Activated T-cell treated with anti-CD3 and anti-CD28 coated beads, Interleukin-2, amount 50 U/mL, for 72 hours (primary cell): ENCODE data around the gene SEMG2. TPM values are rescaled to one million over a fixed set of nuclear protein-coding genes. Genes with fewer than 3 reads are reported as not detected.

Experiments used
- ATAC-seq, 2 donors: fragments of 150-1000 bp; cut with Tn5 transposase; replicated peaks in 1 of 2; 2 replicates each; pipeline ENCODE4 v1.10.0; 2021; ENCODE audit warnings: moderate library complexity in 2 of 2, mild to moderate bottlenecking in 1 of 2
- DNase-seq, 2 donors: peaks; one replicate each; pipeline ENCODE4 v3.0.0; 2021 to 2022; ENCODE audit warnings: mixed read lengths in 1 of 2
- H3K27ac Mint-ChIP-seq: one replicate; pipeline ENCODE4 v1.8.0; 2022; ENCODE audit warnings: mild to moderate bottlenecking, moderate library complexity, mixed read lengths
- H3K27me3 Mint-ChIP-seq: one replicate; pipeline ENCODE4 v1.8.0; 2022; ENCODE audit warnings: low read depth, mixed read lengths
- H3K36me3 Mint-ChIP-seq, 2 donors: one replicate each; pipeline ENCODE4 v1.8.0; 2022; ENCODE audit warnings: mixed read lengths in 2 of 2, mild to moderate bottlenecking in 1 of 2; ENCODE audit not compliant: insufficient read depth in 2 of 2
- H3K4me1 Mint-ChIP-seq: one replicate; pipeline ENCODE4 v1.8.0; 2022; ENCODE audit warnings: low read depth, mixed read lengths
- H3K4me3 Mint-ChIP-seq, 2 donors: one replicate each; pipeline ENCODE4 v1.8.0; 2022; ENCODE audit warnings: mild to moderate bottlenecking in 2 of 2, mixed read lengths in 2 of 2, moderate library complexity in 2 of 2
- H3K9me3 Mint-ChIP-seq, 2 donors: one replicate each; pipeline ENCODE4 v1.8.0; 2022; ENCODE audit warnings: mixed read lengths in 2 of 2
- total RNA-seq, 2 donors: library from RNA; stranded (reverse); gene quantifications; one replicate each; pipeline ENCODE4 v1.2.3, GENCODE V29; 2022

Gene SEMG2
- total RNA-seq, 2 donors from 2014 or later: not detected

DNA sequence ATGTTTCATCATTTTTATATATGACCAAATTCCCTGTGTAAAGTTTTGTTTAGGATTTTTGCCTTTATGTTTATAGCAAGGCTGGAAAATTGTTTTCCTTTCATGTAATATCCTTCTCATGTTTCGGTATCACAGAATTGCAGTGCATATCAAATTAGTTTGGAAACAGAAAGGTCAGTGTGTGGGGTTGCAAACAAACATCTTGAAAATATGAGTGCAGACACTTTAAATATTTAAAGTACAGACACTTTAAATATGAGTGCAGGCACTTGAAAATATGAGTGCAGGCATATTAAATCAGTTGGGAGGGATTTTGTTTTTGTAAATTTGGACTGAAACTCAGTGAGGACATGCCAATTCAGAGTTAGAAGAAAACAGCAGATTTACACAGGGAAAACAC lies 26.7 kb downstream of the SEMG2 start:
- H3K36me3 Mint-ChIP-seq: no peaks in the 10 kb centered on the region
- no peak for DNase-seq
- no peak for ATAC-seq
- H3K9me3 Mint-ChIP-seq: no peaks in the 10 kb centered on the region
- H3K27me3 Mint-ChIP-seq: peaks cover 64% of the 10 kb centered on the region
- H3K27ac Mint-ChIP-seq: no peak overlapping the region
- no peak overlapping the region for H3K4me3 Mint-ChIP-seq
- H3K4me1 Mint-ChIP-seq: no peaks in the 10 kb centered on the region

GRCh38 chr20:45248609-45249008 lies 27.4 kb downstream of the SEMG2 start:
- no peak for DNase-seq
- no peak for ATAC-seq
- H3K36me3 Mint-ChIP-seq: no peaks in the 10 kb centered on the region
- no peaks in the 10 kb centered on the region for H3K9me3 Mint-ChIP-seq
- H3K4me3 Mint-ChIP-seq: no peak overlapping the region
- no peak overlapping the region for H3K27ac Mint-ChIP-seq
- H3K27me3 Mint-ChIP-seq: peaks cover 62% of the 10 kb centered on the region
- H3K4me1 Mint-ChIP-seq: no peaks in the 10 kb centered on the region

DNA sequence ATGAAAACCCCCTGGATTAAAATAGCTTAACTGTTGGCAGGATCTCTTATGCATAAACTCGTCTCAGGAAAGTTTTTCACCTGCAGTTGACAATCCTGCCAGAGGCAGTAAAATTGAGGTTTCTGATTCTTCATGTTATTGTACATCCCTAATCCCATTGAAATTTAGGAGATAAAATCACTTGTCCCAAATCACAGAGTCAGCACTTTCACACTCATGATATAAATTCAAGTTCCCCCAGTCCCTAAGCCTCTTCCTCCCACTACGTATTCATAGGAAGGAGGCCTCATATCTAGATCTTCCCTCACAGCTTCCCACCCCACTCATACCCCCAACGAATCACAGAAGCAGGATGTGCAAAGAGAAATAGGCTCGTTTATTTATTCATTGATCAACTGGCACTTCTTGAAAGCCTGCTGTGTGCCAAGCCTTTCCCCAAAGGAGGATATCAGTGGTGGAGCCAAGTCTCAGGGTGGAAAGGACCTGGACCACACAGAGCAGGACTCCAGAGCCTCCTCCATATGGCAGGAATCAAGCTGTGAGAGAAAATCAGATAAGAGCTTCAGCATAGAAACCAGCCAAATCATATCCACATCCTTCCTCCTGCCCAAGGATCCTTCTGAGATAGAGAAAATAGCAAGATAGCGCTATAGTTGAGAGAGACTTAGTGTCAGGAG lies 30.8 kb downstream of the SEMG2 start:
- Mint-ChIP-seq H3K9me3 (no peaks in the 10 kb centered on the region), H3K27me3 (peaks cover 46% of the 10 kb centered on the region), H3K36me3 (no peaks in the 10 kb centered on the region), H3K4me1 (no peaks in the 10 kb centered on the region), H3K27ac (no peak overlapping the region), H3K4me3 (no peak overlapping the region)
- ATAC-seq: no peak
- DNase-seq: no peak

DNA sequence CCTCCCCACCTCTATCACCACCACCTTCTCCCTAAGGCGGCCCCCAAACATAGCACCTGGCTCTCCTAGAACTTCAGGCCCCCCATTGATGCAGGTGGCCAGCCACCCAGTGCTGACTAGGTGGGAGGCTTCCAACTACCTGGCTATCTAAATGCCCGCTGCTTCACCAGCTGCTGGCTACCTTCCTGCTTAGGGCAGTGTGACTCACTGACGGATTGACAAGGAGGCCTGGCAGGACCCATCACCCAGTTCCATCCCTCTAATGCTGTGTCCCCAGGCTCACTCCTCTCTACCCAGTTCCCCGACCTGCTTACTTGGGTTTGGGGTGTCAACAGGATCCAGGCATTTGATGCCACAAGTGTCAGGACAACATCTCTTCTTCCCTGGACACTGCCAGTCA lies 32.1 kb downstream of the SEMG2 start:
- Mint-ChIP-seq H3K27me3 (peaks cover 36% of the 10 kb centered on the region), H3K4me3 (no peak overlapping the region), H3K9me3 (no peaks in the 10 kb centered on the region), H3K4me1 (no peaks in the 10 kb centered on the region), H3K27ac (no peak overlapping the region), H3K36me3 (no peaks in the 10 kb centered on the region)
- DNase-seq (no peak), ATAC-seq (no peak)

GRCh38 chr20:45254383-45255262 lies 33.5 kb downstream of the SEMG2 start, which contains the start of gene SLPI:
TSS of gene SLPI (minus strand) at chr20:45254564. CDS start at chr20:45254543, 21 bp downstream.
- no peaks in the 10 kb centered on the region for H3K36me3 Mint-ChIP-seq
- no peak within 1 kb of the TSS for H3K27ac Mint-ChIP-seq
- H3K4me3 Mint-ChIP-seq: no peak within 1 kb of the TSS
- no peaks in the 10 kb centered on the region for H3K9me3 Mint-ChIP-seq
- DNase-seq: no peak
- peaks cover 30% of the 10 kb centered on the region for H3K27me3 Mint-ChIP-seq
- no peaks in the 10 kb centered on the region for H3K4me1 Mint-ChIP-seq
- peak in 1 of 2 donors; percentile 42 for ATAC-seq

DNA sequence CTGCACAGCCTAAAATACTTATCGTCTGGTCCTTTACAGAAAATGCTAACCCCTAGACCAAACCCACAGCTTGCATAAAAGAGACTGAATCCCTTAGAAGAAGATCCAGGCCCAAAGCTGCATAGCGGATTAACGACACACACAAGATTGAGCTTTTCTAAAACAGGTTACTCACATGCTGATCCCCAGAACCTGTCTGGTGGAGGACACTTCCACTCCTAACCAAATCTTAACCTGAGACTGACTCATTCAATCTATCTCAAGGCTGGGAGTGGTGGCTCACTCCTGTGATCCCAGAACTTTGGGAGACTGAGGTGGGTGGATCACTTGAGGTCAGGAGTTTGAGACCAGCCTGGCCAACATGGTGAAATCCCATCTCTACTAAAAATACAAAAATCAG lies 36.0 kb downstream of the SEMG2 start:
- H3K27ac Mint-ChIP-seq: no peak overlapping the region
- H3K27me3 Mint-ChIP-seq: peaks cover 33% of the 10 kb centered on the region
- no peaks in the 10 kb centered on the region for H3K9me3 Mint-ChIP-seq
- H3K4me3 Mint-ChIP-seq: no peak overlapping the region
- ATAC-seq (no peak), DNase-seq (no peak)
- H3K4me1 Mint-ChIP-seq: no peaks in the 10 kb centered on the region
- no peaks in the 10 kb centered on the region for H3K36me3 Mint-ChIP-seq

- Mint-ChIP-seq H3K27me3 (peaks cover 34% of the 10 kb centered on the region), H3K4me1 (no peaks in the 10 kb centered on the region), H3K9me3 (no peaks in the 10 kb centered on the region), H3K4me3 (no peak overlapping the region), H3K27ac (no peak overlapping the region), H3K36me3 (no peaks in the 10 kb centered on the region)
- ATAC-seq (no peak), DNase-seq (no peak)
Observed at GRCh38 chr20:45257711-45258110, 36.5 kb downstream of the SEMG2 start.

DNA sequence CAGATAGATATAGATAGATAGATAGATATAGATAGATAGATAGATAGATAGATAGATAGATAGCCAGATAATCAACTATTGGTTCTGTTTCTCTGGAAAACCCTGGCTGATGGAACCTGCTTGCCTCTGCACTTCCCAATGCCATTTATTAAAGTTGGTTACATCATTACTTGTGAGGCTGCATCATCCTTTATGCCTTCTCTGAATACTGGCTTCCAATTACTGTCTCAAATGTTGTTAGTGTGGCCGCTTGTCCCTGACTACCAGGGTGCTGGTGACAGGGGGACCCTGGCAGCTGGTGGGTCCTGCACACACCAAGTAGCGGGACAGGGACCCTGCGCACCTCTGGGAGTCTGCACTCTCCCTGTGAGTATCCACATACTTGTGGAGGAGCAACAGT lies 37.1 kb downstream of the SEMG2 start:
- H3K27me3 Mint-ChIP-seq: peaks cover 36% of the 10 kb centered on the region
- no peak overlapping the region for H3K4me3 Mint-ChIP-seq
- no peak for ATAC-seq
- no peaks in the 10 kb centered on the region for H3K36me3 Mint-ChIP-seq
- no peak for DNase-seq
- H3K27ac Mint-ChIP-seq: no peak overlapping the region
- no peaks in the 10 kb centered on the region for H3K4me1 Mint-ChIP-seq
- H3K9me3 Mint-ChIP-seq: no peaks in the 10 kb centered on the region

DNA sequence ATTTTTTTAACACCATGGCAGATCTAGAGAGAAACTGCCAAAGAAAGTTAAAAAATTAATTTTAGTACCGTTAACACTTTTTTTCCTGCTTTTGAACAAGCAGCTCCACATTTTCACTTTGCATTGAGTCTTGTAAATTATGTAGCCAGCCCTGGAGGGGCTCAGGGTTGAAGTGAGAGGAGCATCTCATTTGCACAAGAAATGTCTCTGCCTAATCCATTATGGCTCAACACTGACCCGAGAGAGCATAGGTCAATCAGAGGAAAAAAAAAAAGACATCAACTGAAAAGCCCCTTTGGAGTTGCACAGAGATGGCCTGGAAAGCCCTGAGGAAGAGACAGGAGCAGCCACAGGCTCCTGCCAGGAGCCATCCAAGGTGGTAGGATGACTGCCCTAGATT lies 37.5 kb downstream of the SEMG2 start:
- Mint-ChIP-seq H3K27ac (no peak overlapping the region), H3K36me3 (no peaks in the 10 kb centered on the region), H3K4me1 (no peaks in the 10 kb centered on the region), H3K27me3 (peaks cover 32% of the 10 kb centered on the region), H3K9me3 (no peaks in the 10 kb centered on the region), H3K4me3 (no peak overlapping the region)
- DNase-seq: no peak
- no peak for ATAC-seq

GRCh38 chr20:45263556-45264266 lies 42.5 kb downstream of the SEMG2 start:
- H3K36me3 Mint-ChIP-seq: no peaks in the 10 kb centered on the region
- ATAC-seq (no peak), DNase-seq (no peak)
- no peak overlapping the region for H3K4me3 Mint-ChIP-seq
- no peaks in the 10 kb centered on the region for H3K4me1 Mint-ChIP-seq
- H3K9me3 Mint-ChIP-seq: no peaks in the 10 kb centered on the region
- no peak overlapping the region for H3K27ac Mint-ChIP-seq
- H3K27me3 Mint-ChIP-seq: peaks cover 49% of the 10 kb centered on the region

DNA sequence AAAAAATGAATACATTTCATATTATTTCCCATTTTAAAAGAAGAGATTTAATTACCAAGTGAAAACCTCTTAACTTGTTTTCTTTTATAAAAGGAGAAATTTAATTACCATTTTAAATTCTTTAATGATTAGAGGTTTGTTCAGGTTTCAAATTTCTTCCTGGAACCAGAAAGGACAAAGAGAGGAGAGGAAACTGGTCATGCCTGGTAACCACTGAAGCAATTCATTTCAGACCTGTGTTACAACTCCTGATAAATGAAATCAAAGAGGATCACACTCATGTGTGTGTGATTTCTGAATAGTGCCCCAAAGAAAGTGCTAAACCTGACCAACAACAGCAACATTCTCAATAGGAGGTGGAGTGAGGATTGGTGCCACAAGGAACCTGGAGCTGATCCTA lies 45.8 kb downstream of the SEMG2 start:
- Mint-ChIP-seq H3K27ac (no peak overlapping the region), H3K27me3 (peaks cover 62% of the 10 kb centered on the region)

DNA sequence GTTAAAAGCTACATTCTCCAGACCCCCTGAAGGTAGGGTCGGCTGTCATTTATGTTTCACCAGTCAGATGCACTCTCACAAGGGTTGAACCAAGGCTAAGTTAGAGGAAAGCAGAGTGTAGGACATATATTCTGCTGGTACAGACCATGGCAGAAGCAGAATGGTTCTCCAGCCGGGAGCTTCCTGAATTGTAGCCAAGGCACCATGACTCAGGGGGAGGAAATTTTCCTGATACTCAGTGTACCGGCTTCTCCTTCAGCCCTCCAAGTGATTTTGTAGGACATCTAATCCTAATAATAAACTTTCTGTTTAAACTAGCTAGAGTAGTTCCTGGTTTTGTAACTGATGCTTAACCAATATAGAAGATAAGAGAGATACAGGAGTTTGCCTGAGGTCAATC lies 47.4 kb downstream of the SEMG2 start:
- DNase-seq (no peak), ATAC-seq (no peak)
- Mint-ChIP-seq H3K27me3 (peaks cover 68% of the 10 kb centered on the region), H3K4me1 (no peaks in the 10 kb centered on the region), H3K4me3 (no peak overlapping the region), H3K9me3 (no peaks in the 10 kb centered on the region), H3K36me3 (no peaks in the 10 kb centered on the region), H3K27ac (no peak overlapping the region)

More for the DNA sequence above, 45.8 kb downstream of the SEMG2 start:
- Mint-ChIP-seq H3K4me1 (no peaks in the 10 kb centered on the region), H3K4me3 (no peak overlapping the region), H3K36me3 (no peaks in the 10 kb centered on the region), H3K9me3 (no peaks in the 10 kb centered on the region)
- no peak for ATAC-seq
- DNase-seq: no peak

- Mint-ChIP-seq H3K4me3 (no peak overlapping the region), H3K9me3 (no peaks in the 10 kb centered on the region), H3K36me3 (no peaks in the 10 kb centered on the region), H3K4me1 (no peaks in the 10 kb centered on the region), H3K27ac (no peak overlapping the region), H3K27me3 (peaks cover 72% of the 10 kb centered on the region)
- ATAC-seq: no peak
- DNase-seq: no peak
Observed at GRCh38 chr20:45269056-45269455, 47.9 kb downstream of the SEMG2 start.
